HG03108 (cell line): ENCODE data around the gene MYB.

Experiments
- ATAC-seq: cut with Tn5 transposase; IDR thresholded peaks from one replicate; pipeline ENCODE4 v1.9.1; 2021; ENCODE audit warnings: moderate library complexity; ENCODE audit not compliant: unreplicated experiment

Gene MYB

GRCh38 chr6:135185483-135185882 lies 4.4 kb downstream of the MYB start:
- ATAC-seq: no peak

GRCh38 chr6:135186255-135186654 lies 5.1 kb downstream of the MYB start:
- ATAC-seq: no peak

- no peak for ATAC-seq
Measured at GRCh38 chr6:135187372-135187771, 6.3 kb downstream of the MYB start.

- ATAC-seq: no peak
Measured at GRCh38 chr6:135188718-135189117, 7.6 kb downstream of the MYB start.

- ATAC-seq: no peak
Measured at GRCh38 chr6:135189344-135189743, 8.2 kb downstream of the MYB start.

- ATAC-seq: no peak
Measured at GRCh38 chr6:135191508-135192255, 10.6 kb downstream of the MYB start.

- no peak for ATAC-seq
Measured at GRCh38 chr6:135192256-135193174, 11.4 kb downstream of the MYB start.

GRCh38 chr6:135193221-135193620 lies 12.1 kb downstream of the MYB start:
- no peak for ATAC-seq

GRCh38 chr6:135195041-135195440 lies 13.9 kb downstream of the MYB start:
- ATAC-seq: no peak

GRCh38 chr6:135195522-135195921 lies 14.4 kb downstream of the MYB start:
- ATAC-seq: no peak

GRCh38 chr6:135196739-135197510 lies 15.8 kb downstream of the MYB start:
- ATAC-seq: no peak

GRCh38 chr6:135202836-135203235 lies 21.7 kb downstream of the MYB start:
- ATAC-seq: no peak

GRCh38 chr6:135204951-135205350 lies 23.8 kb downstream of the MYB start:
- ATAC-seq: no peak

GRCh38 chr6:135209803-135210202 lies 28.7 kb downstream of the MYB start:
- no peak for ATAC-seq

- ATAC-seq: no peak
Measured at GRCh38 chr6:135210632-135211305, 29.7 kb downstream of the MYB start.

GRCh38 chr6:135211306-135211702 lies 30.2 kb downstream of the MYB start:
- no peak for ATAC-seq

GRCh38 chr6:135212020-135212806 lies 31.1 kb downstream of the MYB start:
- no peak for ATAC-seq

- no peak for ATAC-seq
Measured at GRCh38 chr6:135212935-135213334, 31.8 kb downstream of the MYB start.

- no peak for ATAC-seq
Measured at GRCh38 chr6:135213616-135214015, 32.5 kb downstream of the MYB start.

GRCh38 chr6:135215160-135215559 lies 34.1 kb downstream of the MYB start:
- no peak for ATAC-seq
